OCI-LY7 (cell line): ENCODE data around the gene NAMPT. TPM values are rescaled to one million over a fixed set of nuclear protein-coding genes. Genes with fewer than 3 reads are reported as not detected.

Source experiments
- BruUV-seq: library from RNA; stranded (reverse); fragments of 400-500 nt; replicated peaks from 2 replicates; lab custom pipeline; 2021; lab: Mats Ljungman, UMichigan
- CTCF ChIA-PET: fragments of 300-600 bp; sonication (Branson Sonifier 250); formaldehyde crosslinking; loops from one replicate; lab custom pipeline; 2022; ENCODE audit warnings: antibody characterized with exemption; ENCODE audit not compliant: unreplicated experiment; lab: Charles Lee
- POLR2A ChIA-PET: fragments of 300-600 bp; sonication (Branson Sonifier 250); formaldehyde crosslinking; loops from one replicate; lab custom pipeline; 2022; ENCODE audit warnings: antibody characterized with exemption; lab: Charles Lee
- DNase-seq: peaks from one replicate; pipeline ENCODE4 v3.0.0-alpha.2; 2015; ENCODE audit warnings: low spot score
- H2AFZ ChIP-seq: fragments of 200-600 bp; sonication (generic), shearing (Covaris generic); 2 replicates; pipeline ENCODE4 v1.6.1; 2014; ENCODE audit warnings: mild to moderate bottlenecking, antibody characterized with exemption, low read length, moderate library complexity
- H3K27ac ChIP-seq: fragments of 200-600 bp; sonication (generic); 2 replicates; pipeline ENCODE4 v1.5.1; 2014; ENCODE audit warnings: mixed run types, low read depth, mild to moderate bottlenecking, moderate library complexity, low read length, inconsistent platforms; ENCODE audit not compliant: poor library complexity, severe bottlenecking
- H3K36me3 ChIP-seq: fragments of 200-600 bp; sonication (generic); 2 replicates; pipeline ENCODE4 v1.6.1; 2014; ENCODE audit warnings: mild to moderate bottlenecking, antibody characterized with exemption, low read length, moderate library complexity, mixed read lengths; ENCODE audit not compliant: insufficient read depth
- H3K4me1 ChIP-seq: fragments of 200-600 bp; sonication (generic); 2 replicates; pipeline ENCODE4 v1.5.1; 2014; ENCODE audit warnings: mild to moderate bottlenecking, low read length; ENCODE audit not compliant: insufficient read depth, poor library complexity, severe bottlenecking
- H3K4me2 ChIP-seq: fragments of 200-600 bp; sonication (generic); 2 replicates; pipeline ENCODE4 v1.6.1; 2014; ENCODE audit warnings: mild to moderate bottlenecking, low read length
- H3K4me3 ChIP-seq: fragments of 200-600 bp; sonication (generic); 2 replicates; pipeline ENCODE4 v1.5.1; 2014; ENCODE audit warnings: mild to moderate bottlenecking, low read depth, low read length; ENCODE audit not compliant: poor library complexity, severe bottlenecking
- H3K79me2 ChIP-seq: fragments of 200-600 bp; sonication (generic); 2 replicates; pipeline ENCODE4 v1.6.1; 2016; ENCODE audit warnings: low read depth, mild to moderate bottlenecking, low read length, moderate library complexity, mixed read lengths; ENCODE audit not compliant: insufficient read depth
- H3K9me2 ChIP-seq: fragments of 200-600 bp; sonication (generic); 2 replicates; pipeline ENCODE4 v1.6.1; 2016; ENCODE audit warnings: mild to moderate bottlenecking, low read length, mixed read lengths; ENCODE audit not compliant: insufficient read depth
- H3K9me3 ChIP-seq: fragments of 200-600 bp; sonication (generic); 2 replicates; pipeline ENCODE4 v1.6.1; 2014; ENCODE audit warnings: mild to moderate bottlenecking, mixed run types, low read length, mixed read lengths
- H4K20me1 ChIP-seq: fragments of 200-600 bp; sonication (generic); 2 replicates; pipeline ENCODE4 v1.6.1; 2014; ENCODE audit warnings: mild to moderate bottlenecking, antibody characterized with exemption, low read length, moderate library complexity, mixed read lengths; ENCODE audit not compliant: insufficient read depth
- CTCF ChIP-seq: fragments of 200-600 bp; sonication (generic); conservative IDR thresholded peaks from 2 replicates; pipeline ENCODE4 v1.5.1; 2014; ENCODE audit warnings: mild to moderate bottlenecking, antibody characterized with exemption, low read length, moderate library complexity, mixed read lengths
- EZH2phosphoT487 ChIP-seq: fragments of 200-600 bp; sonication (generic); IDR thresholded peaks from 2 replicates; pipeline ENCODE4 v1.6.1; 2018; ENCODE audit warnings: low read depth, borderline replicate concordance, mild to moderate bottlenecking, mixed run types, antibody characterized with exemption, low read length, moderate library complexity, mixed read lengths
- intact Hi-C: fragments of 100-400 bp; cut with micrococcal nuclease; formaldehyde crosslinking; loops from one replicate; pipeline ENCODE4 v1.10.0; 2022; ENCODE audit not compliant: unreplicated experiment
- total RNA-seq, 2 experiments: library from RNA; depleted of rRNA in 1 of 2; stranded (reverse); fragments of >200 nt in 1 of 2; shearing (Covaris generic) in 1 of 2; gene quantifications; 2 replicates each; pipeline ENCODE4 v1.2.3, GENCODE V29; 2014 to 2022

The NAMPT gene
- total RNA-seq, 2 experiments from 2014 or later: 20.7 to 82.2 TPM

DNA sequence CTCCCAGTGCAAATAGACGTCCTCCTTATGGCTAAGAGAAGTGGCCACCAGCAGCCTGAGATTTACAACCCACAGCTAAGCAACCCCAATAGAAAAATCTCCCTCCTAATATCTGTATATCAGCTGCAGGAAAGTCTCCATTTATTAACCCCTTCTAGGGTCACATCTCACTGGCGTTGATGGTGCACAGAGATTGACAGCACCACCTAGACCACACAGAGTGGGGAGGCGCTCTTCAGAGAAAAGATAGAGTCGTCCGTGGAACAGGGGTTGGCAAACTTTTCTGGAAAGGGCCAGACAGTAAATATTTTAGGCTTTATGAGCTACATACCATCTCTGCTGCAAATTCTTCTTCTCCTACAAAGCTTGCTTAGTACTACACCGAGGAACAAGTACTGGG, 60.0 kb downstream of the NAMPT start:
- intact Hi-C loops: no loop called here
- Histone ChIP-seq H3K4me1 (no peaks in the 10 kb centered on the region), H3K4me2 (no peak overlapping the region), H2AFZ (no peak overlapping the region), H3K9me3 (no peaks in the 10 kb centered on the region), H3K79me2 (no peaks in the 10 kb centered on the region), H3K36me3 (no peaks in the 10 kb centered on the region), H3K4me3 (no peak overlapping the region), H4K20me1 (no peaks in the 10 kb centered on the region), H3K9me2 (no peaks in the 10 kb centered on the region), H3K27ac (no peak overlapping the region)
- no peak for DNase-seq
- ChIA-PET CTCF (no interaction called here), POLR2A (interaction anchor here (0.6 to 1.0 kb wide), 2 partner anchors 55 to 1978 kb away, joined by 3 read pairs; no protein-coding TSS in a partner anchor)
- no TSS peak for BruUV-seq
- no peak for TF ChIP-seq CTCF
- no peak for TF ChIP-seq EZH2phosphoT487

DNA sequence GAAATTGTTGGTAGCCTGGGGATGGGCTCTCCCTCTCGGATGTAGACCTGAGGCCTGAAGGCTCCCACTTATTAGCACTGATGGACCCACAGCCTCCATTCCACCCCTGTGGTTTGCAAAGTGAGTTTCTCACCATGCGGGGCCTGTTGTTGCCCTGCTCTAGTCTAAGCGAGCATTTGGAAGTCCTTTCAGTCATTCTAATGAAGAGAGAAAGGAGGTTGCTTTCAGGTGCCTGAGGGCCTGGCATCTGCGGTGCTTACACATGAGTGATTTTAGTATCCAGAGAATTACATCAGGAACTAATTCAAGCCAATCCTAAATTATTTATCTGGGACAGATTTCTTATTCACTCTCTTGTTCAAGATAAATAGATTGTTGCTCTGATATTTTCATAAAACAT, 61.6 kb downstream of the NAMPT start:
- intact Hi-C loops: no loop called here
- POLR2A ChIA-PET: no interaction called here
- H3K79me2 ChIP-seq: no peaks in the 10 kb centered on the region
- H3K4me2 ChIP-seq: no peak overlapping the region
- no peak for TF ChIP-seq EZH2phosphoT487
- TF ChIP-seq CTCF: no peak
- CTCF ChIA-PET: interaction anchor here (1.5 kb wide), 1 partner anchor 46 kb away, joined by 3 read pairs; no protein-coding TSS in a partner anchor
- no TSS peak for BruUV-seq
- no peak overlapping the region for H2AFZ ChIP-seq
- no peaks in the 10 kb centered on the region for H3K36me3 ChIP-seq
- H3K4me1 ChIP-seq: no peaks in the 10 kb centered on the region
- no peak for DNase-seq
- no peak overlapping the region for H3K27ac ChIP-seq
- no peaks in the 10 kb centered on the region for H3K9me3 ChIP-seq
- no peak overlapping the region for H3K4me3 ChIP-seq
- H3K9me2 ChIP-seq: no peaks in the 10 kb centered on the region
- no peaks in the 10 kb centered on the region for H4K20me1 ChIP-seq

- Histone ChIP-seq H3K27ac (no peak overlapping the region), H3K9me3 (no peaks in the 10 kb centered on the region), H3K9me2 (no peaks in the 10 kb centered on the region), H3K4me3 (no peak overlapping the region), H4K20me1 (no peaks in the 10 kb centered on the region), H3K4me1 (no peaks in the 10 kb centered on the region), H2AFZ (no peak overlapping the region), H3K36me3 (no peaks in the 10 kb centered on the region), H3K4me2 (no peak overlapping the region), H3K79me2 (no peaks in the 10 kb centered on the region)
- BruUV-seq: no TSS peak
- POLR2A ChIA-PET: interaction anchor here (0.6 to 1.3 kb wide), 2 partner anchors 10 to 34 kb away, joined by 3 to 4 read pairs; no protein-coding TSS in a partner anchor
- intact Hi-C loops: no loop called here
- TF ChIP-seq CTCF (no peak), EZH2phosphoT487 (no peak)
- CTCF ChIA-PET: interaction anchor here (1.5 kb wide), 1 partner anchor 45 kb away, joined by 3 read pairs; no protein-coding TSS in a partner anchor
- DNase-seq: no peak
Measured at GRCh38 chr7:106222545-106222944, 62.2 kb downstream of the NAMPT start.
